Measurements from ENCODE around the gene C2CD4D.

The C2CD4D gene

DNA sequence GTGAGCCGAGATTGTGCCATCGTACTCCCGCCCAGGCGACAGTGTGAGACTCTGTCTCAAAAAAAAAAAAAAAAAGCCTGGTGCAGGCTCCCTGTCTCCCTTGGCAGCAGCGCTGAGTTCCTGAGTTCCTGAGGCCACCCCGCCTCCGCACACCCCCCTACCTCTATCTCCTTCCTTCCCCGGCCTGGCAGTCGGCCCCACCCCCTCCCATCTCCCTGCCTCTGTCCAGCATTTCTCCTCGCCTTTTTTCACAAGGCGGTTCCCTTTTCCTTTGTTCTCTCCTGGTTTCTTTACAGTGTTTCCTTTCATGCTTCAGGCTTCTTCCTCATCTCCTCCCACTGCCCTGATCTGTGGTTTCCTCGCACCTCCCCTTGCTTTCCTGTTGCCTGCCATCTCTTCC lies 10.7 kb downstream of the C2CD4D start:
- H2BK5ac ChIP-seq (ENCODE audit: low read depth, low read length, poor library complexity, severe bottlenecking), result no peak overlapping the region
- no peak overlapping the region for H3K23ac ChIP-seq (ENCODE audit: low read length in 2 of 2)
- no peak overlapping the region for H4K8ac ChIP-seq (ENCODE audit: low read length)
- H2BK120ac ChIP-seq (ENCODE audit: low read depth, low read length), result no peak overlapping the region
- H3K36me3 ChIP-seq (ENCODE audit: control insufficient read depth in 1 of 2, insufficient read depth in 2 of 2, low read depth in 1 of 2, low read length in 2 of 2), result no peaks in the 10 kb centered on the region
- no peak overlapping the region for H2AFZ ChIP-seq (ENCODE audit: low read depth, low read length)
- H3K9ac ChIP-seq (ENCODE audit: low read length), result no peak overlapping the region
- H3K27ac ChIP-seq (ENCODE audit: low read length, poor library complexity, severe bottlenecking), result no peak overlapping the region
- no peak overlapping the region for H4K91ac ChIP-seq (ENCODE audit: low read length)
- H3K9me3 ChIP-seq (ENCODE audit: control insufficient read depth, low read length), result no peaks in the 10 kb centered on the region
- peak; percentile 20 for DNase-seq
- H3K4me2 ChIP-seq (ENCODE audit: low read length, poor library complexity, severe bottlenecking), result no peak overlapping the region
- H2BK15ac ChIP-seq (ENCODE audit: low read depth, poor library complexity, severe bottlenecking), result peak overlapping the region; percentile 44
- H3K4me3 ChIP-seq (ENCODE audit: insufficient read depth in 1 of 2, low read depth in 1 of 2, low read length in 2 of 2), result no peak overlapping the region
- H3K27me3 ChIP-seq (ENCODE audit: control insufficient read depth in 1 of 2, insufficient read depth in 1 of 2, low read length in 2 of 2), result peaks cover 48 to 74% of the 10 kb centered on the region in 2 experiments
- H3K79me1 ChIP-seq (replicated peaks; ENCODE audit: low read length, poor library complexity, severe bottlenecking), result no peaks in the 10 kb centered on the region
- H2BK12ac ChIP-seq (ENCODE audit: low read length in 2 of 2), result no peak overlapping the region
- peaks cover 9% of the 10 kb centered on the region for H3K4me1 ChIP-seq (ENCODE audit: control insufficient read depth, insufficient read depth, low read depth, low read length)
- no peak overlapping the region for H3K14ac ChIP-seq (ENCODE audit: low read length in 2 of 2)
- no peak overlapping the region for H3K18ac ChIP-seq (ENCODE audit: low read depth in 1 of 2, low read length in 2 of 2)
- H2AK5ac ChIP-seq (ENCODE audit: low read length, severe bottlenecking), result no peak overlapping the region
- 9% methylated on average over 12 of the region's 12 CpGs for WGBS
- no peak overlapping the region for H3K4ac ChIP-seq (ENCODE audit: low read depth in 1 of 2, low read length in 2 of 2)

DNA sequence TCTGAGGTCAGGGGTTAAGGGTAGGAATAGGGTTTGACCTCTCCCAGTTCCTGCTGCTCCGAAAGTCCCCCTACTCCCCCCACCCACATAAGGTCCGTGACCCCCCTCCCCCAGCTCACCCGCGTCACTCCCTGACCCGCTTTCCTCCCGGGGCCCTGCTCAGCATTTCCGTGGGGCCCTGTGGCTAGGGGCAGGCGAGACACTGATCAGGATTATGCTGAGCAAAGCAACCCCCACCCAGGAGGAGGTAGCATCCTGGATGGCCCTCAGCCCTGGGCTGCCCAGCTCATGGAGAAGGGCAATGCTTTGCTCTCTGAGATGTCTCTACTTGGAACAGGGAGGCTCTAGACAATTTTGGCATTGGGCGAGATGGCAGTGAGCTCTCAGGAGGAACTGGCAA lies 11.8 kb downstream of the C2CD4D start:
- Histone ChIP-seq H3K4me1 (ENCODE audit: control insufficient read depth, insufficient read depth, low read depth, low read length) (peaks cover 11% of the 10 kb centered on the region), H3K79me1 (replicated peaks; ENCODE audit: low read length, poor library complexity, severe bottlenecking) (no peaks in the 10 kb centered on the region)
- WGBS, result 49% methylated on average over 9 of the region's 9 CpGs

DNA sequence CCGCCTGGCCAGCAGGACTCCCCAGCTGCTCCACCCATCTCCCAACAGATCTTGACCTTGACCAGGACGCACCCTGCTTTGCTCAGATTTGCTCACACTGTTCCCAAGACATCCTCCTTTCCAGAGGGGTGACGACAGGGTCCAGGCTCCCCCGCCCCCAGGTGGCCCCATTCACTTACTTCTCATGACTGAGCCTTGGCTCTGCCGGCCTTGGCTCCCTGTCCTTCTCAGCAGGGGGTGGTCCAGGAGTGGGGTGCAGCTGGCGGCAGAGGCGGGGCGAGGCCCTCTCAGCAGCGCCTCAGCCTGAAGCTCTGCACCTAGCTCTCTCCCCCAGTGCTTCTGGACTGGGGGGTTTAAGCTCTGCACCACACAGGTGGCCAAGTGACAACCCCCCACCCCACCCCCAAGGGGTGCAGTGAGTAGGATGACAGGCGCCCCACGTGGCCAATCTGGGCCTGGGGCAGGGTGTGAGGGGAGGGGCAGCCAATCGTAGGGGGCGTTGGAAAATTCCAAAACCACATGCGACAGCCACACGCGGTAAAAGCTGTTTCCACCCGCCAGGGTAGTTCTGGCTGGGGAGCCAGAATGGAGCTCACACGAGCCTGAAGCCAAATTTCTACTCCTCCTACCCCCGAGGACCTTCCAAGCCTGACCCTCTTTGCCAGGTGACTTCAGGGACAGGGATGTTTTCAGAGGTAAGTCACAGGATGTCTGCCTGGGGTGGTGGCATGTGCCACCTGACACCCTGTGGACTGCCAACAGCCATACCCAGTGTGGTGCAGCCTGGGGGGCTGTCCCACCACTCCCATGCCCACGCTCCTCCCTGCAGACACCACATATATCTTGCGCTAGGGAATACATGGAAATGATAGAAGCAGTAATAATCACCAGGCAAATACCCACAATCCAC lies 13.6 kb downstream of the C2CD4D start:
- WGBS, result 45% methylated on average over 13 of the region's 21 CpGs
- peak overlapping the region in 1 of 2 experiments; percentile 12 for H3K4me3 ChIP-seq (ENCODE audit: insufficient read depth in 1 of 2, low read depth in 1 of 2, low read length in 2 of 2)

More for the DNA sequence above, 11.8 kb downstream of the C2CD4D start:
- Histone ChIP-seq H3K14ac (ENCODE audit: low read length in 2 of 2) (no peak overlapping the region), H2BK120ac (ENCODE audit: low read depth, low read length) (no peak overlapping the region), H2AFZ (ENCODE audit: low read depth, low read length) (no peak overlapping the region), H3K18ac (ENCODE audit: low read depth in 1 of 2, low read length in 2 of 2) (no peak overlapping the region), H2BK15ac (ENCODE audit: low read depth, poor library complexity, severe bottlenecking) (no peak overlapping the region), H3K9ac (ENCODE audit: low read length) (no peak overlapping the region), H3K23ac (ENCODE audit: low read length in 2 of 2) (no peak overlapping the region), H3K27ac (ENCODE audit: low read length, poor library complexity, severe bottlenecking) (no peak overlapping the region), H2BK12ac (ENCODE audit: low read length in 2 of 2) (no peak overlapping the region), H2AK5ac (ENCODE audit: low read length, severe bottlenecking) (no peak overlapping the region), H4K8ac (ENCODE audit: low read length) (no peak overlapping the region), H3K9me3 (ENCODE audit: control insufficient read depth, low read length) (no peaks in the 10 kb centered on the region), H3K36me3 (ENCODE audit: control insufficient read depth in 1 of 2, insufficient read depth in 2 of 2, low read depth in 1 of 2, low read length in 2 of 2) (no peaks in the 10 kb centered on the region), H3K4me3 (ENCODE audit: insufficient read depth in 1 of 2, low read depth in 1 of 2, low read length in 2 of 2) (no peak overlapping the region), H3K27me3 (ENCODE audit: control insufficient read depth in 1 of 2, insufficient read depth in 1 of 2, low read length in 2 of 2) (peaks cover 59 to 74% of the 10 kb centered on the region in 2 experiments), H4K91ac (ENCODE audit: low read length) (no peak overlapping the region), H3K4me2 (ENCODE audit: low read length, poor library complexity, severe bottlenecking) (no peak overlapping the region), H2BK5ac (ENCODE audit: low read depth, low read length, poor library complexity, severe bottlenecking) (no peak overlapping the region), H3K4ac (ENCODE audit: low read depth in 1 of 2, low read length in 2 of 2) (no peak overlapping the region)
- no peak for DNase-seq

DNA sequence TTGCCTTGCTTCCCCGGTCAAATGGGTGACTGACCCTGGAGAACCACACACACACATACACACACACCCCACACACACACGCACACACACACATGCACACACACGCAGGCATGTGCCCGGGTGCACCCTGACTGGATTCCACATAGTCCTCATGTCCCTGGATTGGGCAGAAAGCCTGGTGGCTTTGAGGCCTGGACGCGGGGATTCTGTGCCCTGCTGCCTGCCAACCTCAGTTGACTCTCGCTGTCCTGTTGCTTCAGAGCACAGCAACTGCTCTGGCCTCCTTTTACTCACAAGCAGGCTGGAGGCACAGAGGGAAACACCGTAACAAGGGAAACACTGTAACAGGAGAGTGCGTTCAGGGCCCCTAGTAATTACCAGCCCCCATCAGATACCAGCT lies 14.4 kb downstream of the C2CD4D start:
- H3K4me3 ChIP-seq (ENCODE audit: insufficient read depth in 1 of 2, low read depth in 1 of 2, low read length in 2 of 2), result no peak overlapping the region
- H4K91ac ChIP-seq (ENCODE audit: low read length), result no peak overlapping the region
- no peaks in the 10 kb centered on the region for H3K9me3 ChIP-seq (ENCODE audit: control insufficient read depth, low read length)

More for the DNA sequence above, 13.6 kb downstream of the C2CD4D start:
- H3K18ac ChIP-seq (ENCODE audit: low read depth in 1 of 2, low read length in 2 of 2), result no peak overlapping the region
- no peak overlapping the region for H2BK120ac ChIP-seq (ENCODE audit: low read depth, low read length)
- H4K8ac ChIP-seq (ENCODE audit: low read length), result no peak overlapping the region
- H2BK15ac ChIP-seq (ENCODE audit: low read depth, poor library complexity, severe bottlenecking), result no peak overlapping the region
- H3K9ac ChIP-seq (ENCODE audit: low read length), result no peak overlapping the region
- peak overlapping the region in 1 of 2 experiments; percentile 7 for H3K14ac ChIP-seq (ENCODE audit: low read length in 2 of 2)
- H4K91ac ChIP-seq (ENCODE audit: low read length), result no peak overlapping the region
- H2AK5ac ChIP-seq (ENCODE audit: low read length, severe bottlenecking), result no peak overlapping the region
- H2BK5ac ChIP-seq (ENCODE audit: low read depth, low read length, poor library complexity, severe bottlenecking), result no peak overlapping the region
- no peaks in the 10 kb centered on the region for H3K9me3 ChIP-seq (ENCODE audit: control insufficient read depth, low read length)
- no peak overlapping the region for H3K4me2 ChIP-seq (ENCODE audit: low read length, poor library complexity, severe bottlenecking)
- no peak overlapping the region for H3K27ac ChIP-seq (ENCODE audit: low read length, poor library complexity, severe bottlenecking)
- peaks cover 68 to 69% of the 10 kb centered on the region in 2 experiments for H3K27me3 ChIP-seq (ENCODE audit: control insufficient read depth in 1 of 2, insufficient read depth in 1 of 2, low read length in 2 of 2)
- H3K23ac ChIP-seq (ENCODE audit: low read length in 2 of 2), result no peak overlapping the region
- no peak overlapping the region for H2AFZ ChIP-seq (ENCODE audit: low read depth, low read length)
- no peak overlapping the region for H2BK12ac ChIP-seq (ENCODE audit: low read length in 2 of 2)
- no peaks in the 10 kb centered on the region for H3K36me3 ChIP-seq (ENCODE audit: control insufficient read depth in 1 of 2, insufficient read depth in 2 of 2, low read depth in 1 of 2, low read length in 2 of 2)
- DNase-seq, result no peak
- peaks cover 9% of the 10 kb centered on the region for H3K4me1 ChIP-seq (ENCODE audit: control insufficient read depth, insufficient read depth, low read depth, low read length)
- no peaks in the 10 kb centered on the region for H3K79me1 ChIP-seq (replicated peaks; ENCODE audit: low read length, poor library complexity, severe bottlenecking)
- no peak overlapping the region for H3K4ac ChIP-seq (ENCODE audit: low read depth in 1 of 2, low read length in 2 of 2)

More for the DNA sequence above, 14.4 kb downstream of the C2CD4D start:
- Histone ChIP-seq H3K36me3 (ENCODE audit: control insufficient read depth in 1 of 2, insufficient read depth in 2 of 2, low read depth in 1 of 2, low read length in 2 of 2) (no peaks in the 10 kb centered on the region), H3K79me1 (replicated peaks; ENCODE audit: low read length, poor library complexity, severe bottlenecking) (no peaks in the 10 kb centered on the region), H3K27me3 (ENCODE audit: control insufficient read depth in 1 of 2, insufficient read depth in 1 of 2, low read length in 2 of 2) (peaks cover 68 to 69% of the 10 kb centered on the region in 2 experiments), H3K4me2 (ENCODE audit: low read length, poor library complexity, severe bottlenecking) (no peak overlapping the region), H3K27ac (ENCODE audit: low read length, poor library complexity, severe bottlenecking) (no peak overlapping the region), H2AFZ (ENCODE audit: low read depth, low read length) (no peak overlapping the region), H3K18ac (ENCODE audit: low read depth in 1 of 2, low read length in 2 of 2) (no peak overlapping the region), H4K8ac (ENCODE audit: low read length) (no peak overlapping the region), H3K4ac (ENCODE audit: low read depth in 1 of 2, low read length in 2 of 2) (no peak overlapping the region), H3K14ac (ENCODE audit: low read length in 2 of 2) (peak overlapping the region in 1 of 2 experiments; percentile 21), H3K9ac (ENCODE audit: low read length) (no peak overlapping the region), H2BK15ac (ENCODE audit: low read depth, poor library complexity, severe bottlenecking) (no peak overlapping the region), H2BK120ac (ENCODE audit: low read depth, low read length) (no peak overlapping the region), H2AK5ac (ENCODE audit: low read length, severe bottlenecking) (no peak overlapping the region), H3K4me1 (ENCODE audit: control insufficient read depth, insufficient read depth, low read depth, low read length) (peaks cover 9% of the 10 kb centered on the region), H2BK5ac (ENCODE audit: low read depth, low read length, poor library complexity, severe bottlenecking) (no peak overlapping the region), H2BK12ac (ENCODE audit: low read length in 2 of 2) (no peak overlapping the region), H3K23ac (ENCODE audit: low read length in 2 of 2) (peak overlapping the region in 1 of 2 experiments; percentile 47)
- 82% methylated on average over 9 of the region's 9 CpGs for WGBS
- DNase-seq, result no peak
